ENCODE results near the gene PPP1R26. TPM values are rescaled to one million over a fixed set of nuclear protein-coding genes. Genes with fewer than 3 reads are reported as not detected.

The PPP1R26 gene
- total and polyA plus RNA-seq, 2 of the 13 experiments (the other 11 are each of a cell fraction or from before 2014, with no cell fraction given): 8.6 to 11.6 TPM

- no peak for TF ChIP-seq ASH2L (IDR thresholded peaks at IDR 0.05; ENCODE audit: insufficient read length, low read depth, low read length)
- TF ChIP-seq ZNF232 (CRISPR knock-in tag; IDR thresholded peaks at IDR 0.05; ENCODE audit: borderline replicate concordance): peak; percentile 71; the same call in 1 of the 2 replicates
- TF ChIP-seq DNMT1 (CRISPR knock-in tag; IDR thresholded peaks at IDR 0.05): peak; percentile 98
- TF ChIP-seq FIP1L1 (IDR thresholded peaks at IDR 0.05; ENCODE audit: borderline replicate concordance, insufficient read depth, low read depth, low read length): no peak
- TF ChIP-seq ZNF644 (CRISPR knock-in tag; IDR thresholded peaks at IDR 0.05; ENCODE audit: low read depth): 0 out of 2 replicates have a peak, but pooled peaks have one; percentile 10
- TF ChIP-seq KLF16 (CRISPR knock-in tag; IDR thresholded peaks at IDR 0.05): peak in 1 of 2 experiments; percentile 78; a peak in 2 of 4 replicates
- peak; percentile 33; the same call in 1 of the 2 replicates for TF ChIP-seq HNRNPUL1 (IDR thresholded peaks at IDR 0.05; ENCODE audit: low read depth, low read length)
- 0 out of 2 replicates have a peak, but pooled peaks have one; percentile 27 for TF ChIP-seq GMEB2 (CRISPR knock-in tag; IDR thresholded peaks at IDR 0.05; ENCODE audit: low read depth)
- no peak for TF ChIP-seq MYNN (CRISPR knock-in tag; IDR thresholded peaks at IDR 0.05; ENCODE audit: low read depth)
- peak; percentile 65; the same call in 1 of the 2 replicates for TF ChIP-seq MEIS1 (CRISPR knock-in tag; IDR thresholded peaks at IDR 0.05; ENCODE audit: borderline replicate concordance)
- 0 out of 2 replicates have a peak, but pooled peaks have one; percentile 15 for TF ChIP-seq FOXC1 (CRISPR knock-in tag; IDR thresholded peaks at IDR 0.05; ENCODE audit: borderline replicate concordance)
- 0 out of 2 replicates have a peak, but pooled peaks have one; percentile 36 for TF ChIP-seq ZBTB43 (CRISPR knock-in tag; conservative IDR thresholded peaks at IDR 0.05)
- TF ChIP-seq SP1 (IDR thresholded peaks at IDR 0.05): no peak
- TF ChIP-seq SP1 (CRISPR knock-in tag; IDR thresholded peaks at IDR 0.05): peak; percentile 81
- no peak; the same call in 1 of the 2 replicates for TF ChIP-seq RNF219 (CRISPR knock-in tag; IDR thresholded peaks at IDR 0.05)
- TF ChIP-seq ZBTB49 (CRISPR knock-in tag; IDR thresholded peaks at IDR 0.05; ENCODE audit: borderline replicate concordance): no peak
- no peak for TF ChIP-seq CC2D1A (CRISPR knock-in tag; IDR thresholded peaks at IDR 0.05)
- TF ChIP-seq HNRNPH1 (optimal IDR thresholded peaks at IDR 0.05; ENCODE audit: low read depth, low read length): no peak
- TF ChIP-seq SP140L (CRISPR knock-in tag; IDR thresholded peaks at IDR 0.05; ENCODE audit: borderline replicate concordance): no peak
- no peak for TF ChIP-seq GLMP (CRISPR knock-in tag; IDR thresholded peaks at IDR 0.05; ENCODE audit: borderline replicate concordance)
These were observed 21.1 kb downstream of the PPP1R26 start, which contains the start of gene MRPS2 (continued) for GRCh38 chr9:135500525-135501260.

Data from HepG2 (cell line).